Fibroblast of skin of left quadriceps (primary cell): ENCODE measurements around the gene MYO9A.
"Not testable (repeated sequence)": the region's sequence is repeated elsewhere in the genome, so short reads cannot be mapped to it uniquely, and the experiment has no call there.

ENCODE experiments used
- DNase-seq, 2 experiments: peaks; one replicate each; pipeline ENCODE4 v3.0.0-alpha.2; 2013; ENCODE audit warnings: low read depth in 2 of 2

MYO9A gene

DNA sequence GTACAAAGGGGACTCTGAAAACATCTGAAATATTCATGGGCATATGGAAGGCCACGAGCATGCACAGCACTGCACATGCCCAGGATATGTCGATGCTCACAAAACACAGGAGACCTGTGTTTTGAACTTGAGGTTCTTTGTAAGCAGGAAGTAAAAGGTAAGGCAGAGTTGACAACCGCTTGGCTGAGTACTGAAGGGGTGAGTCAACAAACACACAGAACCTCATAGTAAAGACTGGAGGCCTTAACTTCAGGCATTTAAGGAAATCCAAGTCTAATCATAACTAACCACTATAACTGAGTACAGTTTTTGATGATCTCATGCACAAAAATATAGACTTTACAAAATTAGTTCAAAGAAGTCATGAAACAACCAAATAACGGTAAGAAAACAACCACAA lies 80.6 kb downstream of the MYO9A start:
- DNase-seq, result no peak

DNA sequence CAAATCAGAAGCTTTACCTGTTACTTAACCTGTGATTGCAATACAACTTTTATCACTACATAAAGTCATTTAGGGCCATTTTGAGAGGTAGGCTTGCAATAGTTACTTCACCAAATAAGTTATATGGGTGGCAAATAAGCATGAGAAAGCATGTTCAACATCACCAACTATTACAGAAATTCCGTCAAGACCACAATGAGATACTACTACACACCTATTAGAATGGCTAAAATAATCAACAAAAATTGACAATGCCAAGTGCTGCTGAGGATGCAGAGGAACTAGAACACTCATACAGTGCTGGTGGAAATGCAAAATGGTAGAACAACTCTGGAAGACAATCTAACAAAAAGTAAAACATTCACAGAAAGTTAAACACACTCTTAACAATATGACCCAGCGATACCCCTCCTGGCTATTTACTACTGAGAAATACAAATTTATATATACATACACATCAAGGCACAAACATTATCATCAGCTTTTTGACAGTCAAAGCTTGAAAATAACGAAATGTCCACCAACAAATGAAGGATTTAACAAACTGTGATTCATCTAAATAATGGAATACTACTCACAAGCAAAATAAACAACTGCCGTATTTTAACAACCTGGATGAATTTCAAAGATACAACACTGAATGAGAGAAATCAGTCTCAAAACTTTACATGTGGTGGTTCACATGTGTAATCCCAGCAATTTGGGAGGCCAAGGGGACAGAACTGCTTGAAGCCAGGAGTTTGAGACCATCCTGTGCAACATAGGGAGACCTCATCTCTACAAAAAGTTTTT lies 82.9 kb downstream of the MYO9A start:
- no peak for DNase-seq

DNA sequence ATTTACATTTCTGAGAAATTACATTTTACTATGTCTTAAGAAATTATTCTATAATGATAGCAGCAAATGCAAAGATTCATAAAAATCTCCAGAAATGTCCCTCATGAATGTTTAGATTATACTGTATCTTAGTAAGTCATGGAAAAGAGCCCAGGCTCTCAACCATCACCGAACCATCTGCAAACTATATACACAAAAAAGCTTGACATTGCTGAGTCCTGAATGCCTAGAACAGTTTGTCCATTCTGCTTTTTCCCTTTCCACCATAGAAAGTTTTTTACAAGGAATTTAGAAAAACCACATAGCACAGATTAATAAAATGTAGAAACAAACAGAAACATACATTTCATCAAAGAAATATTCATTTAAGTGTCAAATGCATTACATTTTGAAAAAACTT lies 83.6 kb downstream of the MYO9A start:
- DNase-seq, result no peak

DNA sequence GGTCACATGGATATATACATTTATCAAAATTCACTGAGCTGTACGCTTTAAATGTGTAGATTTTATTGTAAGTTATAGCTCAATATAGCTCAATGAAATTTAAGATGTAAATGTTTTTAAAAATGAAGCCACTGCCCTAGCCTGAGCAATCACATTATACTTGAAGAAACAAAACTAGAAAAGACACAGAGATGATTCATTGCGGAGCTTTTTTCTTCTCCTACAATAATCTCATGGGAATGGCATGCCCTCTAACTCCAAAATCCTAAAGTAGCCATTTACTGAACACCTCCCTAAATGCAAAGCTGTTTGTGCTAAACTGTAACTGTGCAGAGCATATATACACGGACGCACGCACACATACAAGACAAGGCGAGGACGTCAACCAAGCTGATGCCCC lies 84.2 kb downstream of the MYO9A start:
- DNase-seq, result no peak

DNA sequence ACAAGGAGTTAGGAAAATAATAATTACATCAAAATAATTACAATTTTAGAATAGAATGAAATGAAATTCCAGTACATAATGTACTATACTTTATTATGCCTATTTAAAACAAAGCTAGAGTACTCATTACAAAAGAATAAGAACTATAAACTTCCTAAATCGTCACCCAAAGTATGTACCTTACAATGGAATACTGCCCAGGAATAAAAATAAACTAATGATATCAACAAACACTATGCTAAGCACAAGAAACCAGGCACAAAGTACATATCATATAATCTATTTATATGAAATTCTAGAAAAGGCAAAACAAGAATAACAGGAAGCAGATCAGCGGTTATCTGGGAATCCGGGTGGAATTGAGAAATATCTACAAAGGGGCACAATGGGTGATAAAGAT lies 84.7 kb downstream of the MYO9A start:
- no peak for DNase-seq

DNA sequence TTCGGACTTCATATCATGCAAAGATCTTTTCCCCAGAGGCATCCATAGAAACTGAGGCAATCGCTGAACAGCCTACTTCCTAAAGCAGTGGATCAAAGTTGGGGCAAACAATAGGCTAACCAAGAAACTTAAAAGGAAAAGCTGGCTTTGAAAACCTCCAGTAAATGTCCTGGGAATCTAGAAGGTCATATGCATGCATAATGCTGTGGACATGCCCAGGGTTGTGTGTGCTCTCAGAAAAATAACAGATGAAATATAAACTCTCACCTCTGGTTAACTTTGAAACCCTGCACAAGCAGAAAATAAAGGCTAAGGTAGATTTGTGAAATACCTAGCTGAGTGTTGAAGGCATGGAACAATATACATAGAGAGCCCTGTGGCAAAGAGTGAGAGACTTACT lies 96.3 kb downstream of the MYO9A start:
- DNase-seq, result no peak

DNA sequence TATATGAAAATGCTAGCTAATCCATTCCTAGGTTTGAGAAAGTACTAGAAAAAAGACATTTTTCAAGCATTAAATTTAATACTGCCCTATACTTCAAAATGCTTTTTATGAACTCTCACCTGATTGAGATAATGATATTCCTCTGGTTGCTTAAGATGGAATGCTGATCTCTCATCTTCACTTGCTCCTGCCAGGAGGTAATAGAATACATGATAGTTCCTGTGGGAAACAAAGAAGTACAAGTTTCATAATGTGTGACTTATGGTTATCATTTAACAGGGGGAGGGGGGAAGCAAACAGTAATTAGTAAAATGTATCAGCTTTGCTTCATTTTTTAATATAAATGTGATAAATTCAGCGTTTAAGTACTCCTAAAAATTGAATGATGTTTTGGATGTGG lies 97.2 kb downstream of the MYO9A start:
- no peak for DNase-seq

DNA sequence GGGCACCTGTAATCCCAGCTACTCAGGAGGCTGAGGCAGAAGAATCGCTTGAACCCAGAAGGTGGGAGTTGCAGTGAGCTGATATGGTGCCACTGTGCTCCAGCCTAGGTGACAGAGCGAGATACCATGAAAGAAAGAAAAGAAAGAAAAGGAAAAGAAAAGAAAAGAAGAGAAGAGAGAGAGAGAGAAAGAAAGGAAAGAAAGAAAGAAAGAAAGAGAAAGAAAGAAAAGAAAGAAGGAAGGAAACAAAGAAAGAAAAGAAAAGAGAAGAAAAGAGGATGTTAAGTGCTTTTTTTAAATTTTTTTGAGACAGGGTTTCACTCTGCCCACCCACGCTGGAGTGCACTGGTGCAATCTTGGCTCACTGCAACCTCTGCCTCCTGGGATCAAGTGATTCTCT lies 103.4 kb downstream of the MYO9A start:
- not testable (repeated sequence) for DNase-seq

DNA sequence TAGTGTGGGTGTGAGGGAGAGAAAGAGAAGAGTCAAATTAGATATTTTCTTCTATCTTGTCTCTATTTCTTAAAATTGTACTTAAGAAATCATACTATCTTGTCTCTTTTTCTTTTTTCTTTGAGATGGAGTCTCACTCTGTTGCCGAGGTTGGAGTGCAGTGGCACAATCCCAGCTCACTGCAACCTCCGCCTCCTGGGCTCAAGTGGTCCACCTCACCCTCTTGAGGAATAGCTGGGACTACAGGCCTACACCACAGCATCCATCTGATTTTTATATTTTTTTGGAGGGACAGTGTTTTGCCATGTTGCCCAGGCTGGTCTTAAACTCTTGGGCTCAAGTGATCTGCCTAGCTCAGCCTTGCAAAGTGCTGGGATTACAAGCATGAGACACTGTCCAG lies 104.2 kb downstream of the MYO9A start:
- no peak for DNase-seq

DNA sequence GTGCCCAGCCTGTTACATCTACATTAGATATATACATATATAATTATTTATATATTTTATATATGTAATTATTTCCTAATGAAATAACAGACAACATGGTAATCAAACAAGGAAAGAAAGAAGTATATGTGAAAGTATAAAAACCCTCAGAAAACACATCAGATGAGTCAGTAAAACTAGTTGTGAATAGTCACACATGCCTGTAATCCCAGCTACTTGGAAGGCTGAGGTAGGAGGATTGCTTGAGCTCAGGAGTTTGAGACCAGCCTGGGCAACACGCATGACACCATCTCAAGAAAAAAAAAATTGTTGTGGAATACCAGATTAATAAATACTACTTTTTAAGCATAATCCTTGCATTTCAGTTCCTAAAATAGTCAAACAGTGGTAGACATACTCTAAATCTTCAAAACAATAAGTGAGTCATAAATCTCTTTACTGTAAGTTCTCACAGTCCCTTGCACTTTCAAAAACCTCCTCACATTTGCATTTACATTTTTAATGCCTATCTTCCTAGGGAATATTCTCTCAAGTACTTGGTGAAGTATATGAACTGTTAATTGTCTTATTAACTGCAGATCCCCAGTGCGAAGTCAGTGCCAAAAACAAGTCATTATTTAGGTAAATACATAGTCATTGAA lies 106.5 kb downstream of the MYO9A start:
- DNase-seq, result no peak

DNA sequence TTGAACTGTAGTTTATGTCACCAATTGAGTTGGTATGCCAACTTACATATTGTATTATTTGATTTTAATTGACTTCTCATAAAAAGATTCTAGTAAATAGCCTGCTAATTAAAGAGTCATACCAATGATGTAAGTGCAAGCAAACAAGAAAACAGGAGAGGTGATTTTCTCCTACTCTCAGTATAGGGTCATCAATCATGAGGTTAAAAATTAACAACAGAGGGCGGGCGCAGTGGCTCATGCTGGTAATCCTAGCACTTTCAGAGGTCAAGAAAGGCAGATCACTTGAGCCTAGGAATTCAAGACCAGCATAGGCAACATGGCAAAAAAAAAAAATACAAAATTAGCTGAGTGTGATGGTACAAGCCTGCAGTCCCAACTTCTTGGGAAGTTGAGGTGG lies 108.7 kb downstream of the MYO9A start:
- DNase-seq, result no peak

DNA sequence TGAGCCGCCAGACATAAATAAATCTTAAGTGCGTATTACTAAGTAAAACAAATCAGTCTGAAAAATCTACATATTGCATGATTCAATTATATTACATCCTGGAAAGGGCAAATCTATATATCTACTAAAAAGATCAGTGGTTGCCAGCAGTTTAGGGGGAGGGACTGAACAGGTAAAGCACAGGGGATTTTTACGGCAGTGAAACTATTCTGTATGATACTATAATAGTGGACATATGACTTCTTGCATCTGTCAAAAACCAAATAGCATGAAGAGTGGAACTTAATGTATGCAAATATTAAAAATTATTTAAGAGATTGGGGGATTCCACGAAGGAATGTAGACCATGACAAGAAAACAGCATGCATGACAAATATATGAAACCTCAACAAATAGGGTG lies 111.6 kb downstream of the MYO9A start:
- DNase-seq, result no peak

DNA sequence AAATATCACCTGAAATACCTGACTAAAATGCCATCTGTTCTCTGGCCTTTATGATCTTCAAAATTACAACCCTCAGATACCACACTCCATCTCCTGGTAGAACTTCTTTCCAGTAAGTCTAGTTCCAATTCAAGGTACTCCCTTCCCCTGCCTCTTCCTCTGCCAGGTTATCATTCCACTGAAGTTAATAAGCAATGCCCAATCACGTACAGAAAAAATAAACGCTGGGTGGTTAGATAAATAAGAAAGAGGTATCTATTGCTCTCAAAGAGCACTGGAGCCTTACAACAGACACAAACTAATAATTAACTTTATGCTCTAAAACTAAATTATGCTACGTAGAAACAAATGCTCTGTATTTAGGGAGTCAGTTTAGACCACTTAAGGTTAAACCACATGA lies 112.5 kb downstream of the MYO9A start:
- no peak for DNase-seq

DNA sequence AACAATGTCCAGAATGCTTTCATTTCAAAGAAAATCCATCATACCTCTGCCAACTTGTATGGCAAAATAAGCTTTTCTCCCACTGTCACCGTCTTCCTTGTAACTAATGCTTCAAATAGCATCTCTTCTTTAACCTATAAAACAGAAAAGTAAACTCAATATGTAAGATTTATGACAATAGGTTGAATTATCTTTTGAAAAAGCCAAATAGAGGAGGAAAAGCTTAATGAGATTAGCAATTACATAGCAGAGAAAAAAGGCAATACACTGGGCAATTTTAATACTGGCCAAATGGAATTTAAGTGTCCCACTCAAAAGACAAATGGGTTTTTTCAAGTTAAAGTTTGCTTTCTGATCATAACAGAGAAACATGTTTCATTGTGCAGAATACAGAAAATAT lies 118.1 kb downstream of the MYO9A start:
- DNase-seq, result no peak

DNA sequence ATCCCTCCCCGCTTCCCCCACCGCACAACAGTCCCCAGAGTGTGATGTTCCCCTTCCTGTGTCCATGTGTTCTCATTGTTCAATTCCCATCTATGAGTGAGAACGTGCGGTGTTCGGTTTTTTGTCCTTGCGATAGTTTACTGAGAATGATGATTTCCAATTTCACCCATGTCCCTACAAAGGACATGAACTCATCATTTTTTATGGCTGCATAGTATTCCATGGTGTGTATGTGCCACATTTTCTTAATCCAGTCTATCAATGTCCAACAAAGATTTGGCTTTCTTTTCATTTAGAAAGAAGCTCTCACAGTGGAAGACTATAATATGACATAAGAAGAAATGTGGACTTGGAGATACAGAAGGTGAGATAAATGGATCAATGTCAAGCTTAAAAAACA lies 119.2 kb downstream of the MYO9A start:
- DNase-seq, result not testable (repeated sequence)

DNA sequence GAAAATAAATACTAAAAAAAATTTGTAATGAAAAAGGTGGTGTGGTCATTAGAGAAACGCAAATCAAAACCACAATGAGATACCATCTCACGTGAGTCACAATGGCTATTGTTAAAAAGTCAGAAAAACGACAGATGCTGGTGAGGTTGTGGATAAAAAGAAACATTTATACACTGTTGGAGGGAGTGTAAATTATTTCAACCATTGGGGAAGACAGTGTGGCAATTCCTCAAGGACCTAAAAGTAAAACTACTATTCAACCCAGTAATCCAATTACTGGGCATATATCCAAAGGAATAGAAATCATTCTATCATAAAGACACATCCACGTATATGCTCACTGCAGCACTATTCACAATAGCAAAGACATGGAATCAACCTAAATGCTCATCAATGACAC lies 120.3 kb downstream of the MYO9A start:
- DNase-seq, result no peak

DNA sequence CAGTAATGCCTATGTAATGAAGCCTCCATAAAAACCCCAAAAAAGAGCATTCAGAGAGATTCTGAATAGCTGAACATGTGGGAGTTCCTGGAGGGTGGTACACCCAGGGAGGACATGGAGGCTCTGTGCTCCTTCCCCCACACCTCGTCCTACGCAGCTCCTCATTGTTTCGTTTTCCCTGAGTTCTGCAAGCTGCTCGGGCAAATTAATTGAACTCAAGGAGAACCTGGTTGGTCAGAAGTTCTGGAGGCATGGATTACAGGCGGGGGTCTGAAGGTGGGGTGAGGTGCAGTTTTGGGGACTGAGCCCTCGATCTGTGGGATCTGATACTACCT lies 142.2 kb downstream of the MYO9A start:
- DNase-seq, result no peak

DNA sequence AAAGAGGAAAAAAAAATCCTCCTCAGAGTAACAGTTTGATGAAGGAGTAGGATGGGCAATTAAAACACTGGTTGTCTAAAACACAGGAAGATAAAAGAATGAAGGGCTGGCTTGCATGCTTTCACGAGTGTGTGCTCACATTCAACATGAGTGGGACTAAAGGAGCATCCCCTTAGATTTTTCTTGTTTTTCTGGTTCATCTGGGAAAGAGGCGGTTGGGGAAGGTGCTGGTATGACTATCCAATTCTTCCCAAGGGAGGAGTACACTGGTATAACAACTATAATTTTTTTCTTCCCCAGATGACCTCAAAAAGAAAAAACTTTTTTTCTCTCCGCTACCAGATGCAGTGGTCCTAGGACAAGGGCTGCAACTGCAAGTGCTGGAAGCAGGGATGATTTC lies 143.7 kb downstream of the MYO9A start:
- no peak for DNase-seq

DNA sequence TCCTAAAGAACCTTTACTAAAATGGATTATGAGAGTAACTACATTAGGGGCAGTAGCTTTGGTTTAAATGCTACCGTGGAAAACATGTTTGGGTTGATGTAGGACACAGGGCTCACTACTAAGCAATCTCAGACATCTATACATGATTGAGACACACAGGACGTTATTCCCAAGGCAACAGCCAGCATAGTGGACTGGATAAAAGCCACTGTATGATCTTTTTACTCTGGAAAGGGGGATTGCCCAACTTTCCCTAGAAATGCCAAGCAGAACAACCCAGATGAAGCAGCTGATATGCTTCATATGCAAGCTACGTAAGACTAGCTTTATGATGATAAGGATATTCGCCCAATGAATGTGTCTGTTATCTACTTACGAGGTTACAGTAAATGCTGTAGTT lies 144.6 kb downstream of the MYO9A start:
- no peak for DNase-seq

DNA sequence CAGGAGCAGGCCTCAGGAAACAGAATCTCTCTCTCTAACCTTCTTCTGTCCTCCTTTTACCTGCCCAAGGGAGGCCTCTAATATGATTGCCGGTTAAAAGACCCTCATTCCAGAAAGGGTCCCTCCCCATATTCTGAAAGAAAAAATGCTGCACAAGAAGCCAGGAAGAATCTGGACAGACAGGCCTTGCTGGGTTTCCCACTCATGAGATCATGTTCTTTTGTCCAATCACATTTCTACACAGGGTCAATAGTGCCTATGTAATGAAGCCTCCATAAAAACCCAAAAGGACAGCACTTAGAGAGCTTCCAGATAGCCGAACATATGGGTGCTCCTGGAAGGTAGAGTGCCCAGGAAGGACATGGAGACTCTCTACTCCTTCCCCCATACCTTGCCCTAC lies 146.0 kb downstream of the MYO9A start:
- no peak for DNase-seq

DNA sequence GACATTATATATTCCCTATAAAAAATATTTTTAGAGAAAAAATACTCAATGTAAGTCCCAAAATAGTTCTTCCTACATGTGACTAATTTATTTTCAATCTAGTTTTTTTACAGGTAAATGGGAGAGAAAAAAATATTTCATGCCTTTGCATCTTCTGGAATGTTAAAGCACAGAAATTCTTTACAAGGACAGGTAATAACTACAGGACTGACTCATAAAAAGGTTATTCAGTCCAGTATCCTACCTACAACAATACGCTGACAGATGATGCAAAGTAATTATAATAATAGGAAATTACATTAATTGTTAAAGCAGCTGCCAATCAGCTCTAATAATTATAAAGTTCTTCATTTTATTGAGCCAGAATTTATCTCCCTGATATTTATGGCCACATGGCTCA lies 147.5 kb downstream of the MYO9A start:
- no peak for DNase-seq

DNA sequence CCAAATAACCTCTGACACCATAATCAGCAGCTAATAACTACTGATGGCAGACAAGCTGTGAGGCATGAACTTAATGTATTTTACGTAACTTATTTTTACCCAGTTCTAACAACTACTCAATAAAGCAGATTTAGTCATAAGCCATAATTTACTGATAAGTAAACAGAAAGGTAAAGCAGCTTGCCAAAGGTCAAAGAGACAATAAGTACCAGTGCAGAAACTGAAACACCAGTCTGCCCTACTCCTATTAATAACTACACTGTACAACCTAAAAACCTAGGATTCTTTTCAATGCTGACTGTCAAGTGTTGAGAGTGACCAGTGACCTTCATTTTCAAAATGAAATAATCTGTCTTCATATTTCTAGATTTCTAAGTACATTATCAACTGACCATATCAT lies 155.4 kb downstream of the MYO9A start:
- DNase-seq, result no peak

DNA sequence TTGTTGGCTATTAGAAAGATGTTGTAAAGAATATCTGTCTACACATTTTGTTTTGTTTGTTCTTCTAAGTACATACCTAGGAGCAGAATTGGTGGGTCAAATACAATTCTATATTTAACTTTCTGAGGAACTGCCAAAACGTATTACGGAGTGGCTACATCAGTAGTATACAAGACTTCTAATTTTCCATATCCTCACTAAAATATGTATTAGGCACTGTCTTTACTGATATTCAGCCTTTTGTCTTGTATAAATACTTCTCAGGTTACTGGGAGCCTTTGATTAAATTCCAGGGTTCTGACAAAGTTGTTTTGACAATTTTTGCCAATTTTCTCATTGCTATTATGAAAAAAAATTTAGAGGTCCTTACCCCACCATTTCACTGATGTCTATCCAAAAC lies 160.9 kb downstream of the MYO9A start:
- no peak for DNase-seq

DNA sequence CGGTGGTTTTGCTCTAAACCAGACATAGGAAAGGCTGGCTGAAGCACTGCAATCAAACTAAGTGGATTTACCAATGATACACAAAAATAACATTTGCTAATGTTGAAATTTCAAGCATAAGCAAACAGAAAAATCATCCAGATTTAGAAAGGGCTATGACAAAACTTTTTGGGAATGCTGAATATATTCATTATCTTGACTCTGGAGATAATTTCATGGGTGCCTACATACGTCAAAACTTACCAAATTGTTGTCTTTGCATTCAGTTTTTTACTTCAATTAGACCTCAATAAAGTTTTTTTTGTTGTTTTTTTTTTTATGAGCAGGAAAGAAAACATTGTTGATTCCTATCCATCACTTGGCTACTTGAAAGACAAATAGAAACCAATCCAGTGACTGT lies 166.8 kb downstream of the MYO9A start:
- DNase-seq, result no peak
